WTC11 (cell line): ENCODE data around the gene CCL2. TPM values are rescaled to one million over a fixed set of nuclear protein-coding genes. Genes with fewer than 3 reads are reported as not detected.

Experiments used
- ATAC-seq: fragments of 200-7000 bp; cut with Tn5 transposase; 2 replicates; pipeline ENCODE4 v1.10.0; 2021; ENCODE audit warnings: mild to moderate bottlenecking, moderate library complexity
- CTCF ChIA-PET: fragments of 300-600 bp; sonication (Branson Sonifier 250); formaldehyde crosslinking; loops from one replicate; lab custom pipeline; 2021; ENCODE audit warnings: antibody characterized with exemption; lab: Charles Lee
- POLR2A ChIA-PET: fragments of 350-600 bp; sonication (Branson Sonifier 250); formaldehyde crosslinking; loops from one replicate; lab custom pipeline; 2021; ENCODE audit warnings: antibody characterized with exemption; lab: Charles Lee
- DNase-seq: peaks from one replicate; pipeline ENCODE4 v3.0.0; 2021; ENCODE audit warnings: low spot score
- H3K27ac Mint-ChIP-seq: 2 replicates; pipeline ENCODE4 v1.8.0; 2021; ENCODE audit warnings: mixed read lengths
- H3K27me3 Mint-ChIP-seq: 2 replicates; pipeline ENCODE4 v1.8.0; 2021; ENCODE audit warnings: low read depth, mild to moderate bottlenecking, moderate library complexity, mixed read lengths
- H3K36me3 Mint-ChIP-seq: 2 replicates; pipeline ENCODE4 v1.8.0; 2021; ENCODE audit warnings: mixed read lengths
- H3K4me1 Mint-ChIP-seq: 2 replicates; pipeline ENCODE4 v1.8.0; 2022; ENCODE audit warnings: mixed read lengths
- H3K4me3 Mint-ChIP-seq: 2 replicates; pipeline ENCODE4 v1.8.0; 2021; ENCODE audit warnings: mild to moderate bottlenecking, moderate library complexity, mixed read lengths
- H3K9me3 Mint-ChIP-seq: 2 replicates; pipeline ENCODE4 v1.8.0; 2021; ENCODE audit warnings: mixed read lengths
- AR ChIP-seq: fragments of 250-450 bp; sonication (Bioruptor Pico); IDR thresholded peaks from 2 replicates; pipeline ENCODE4 v1.9.0; 2021; ENCODE audit warnings: mild to moderate bottlenecking
- ATF3 ChIP-seq: sonication (generic); formaldehyde crosslinking; conservative IDR thresholded peaks from 2 replicates; pipeline ENCODE4 v1.8.1; 2022; ENCODE audit warnings: mild to moderate bottlenecking, missing genetic modification reagents
- CTCF ChIP-seq: fragments of 200-600 bp; IDR thresholded peaks from 2 replicates; pipeline ENCODE4 v1.8.0; 2022; ENCODE audit warnings: antibody characterized with exemption
- ELF4 ChIP-seq: sonication (generic); formaldehyde crosslinking; IDR thresholded peaks from 2 replicates; pipeline ENCODE4 v1.8.1; 2022; ENCODE audit warnings: low read depth, mild to moderate bottlenecking, moderate library complexity, missing genetic modification reagents
- MAX ChIP-seq: sonication (generic); formaldehyde crosslinking; IDR thresholded peaks from 2 replicates; pipeline ENCODE4 v1.8.0; 2022; ENCODE audit warnings: mild to moderate bottlenecking, missing genetic modification reagents
- MLX ChIP-seq: sonication (generic); formaldehyde crosslinking; IDR thresholded peaks from 2 replicates; pipeline ENCODE4 v1.8.1; 2023; ENCODE audit warnings: mild to moderate bottlenecking, missing genetic modification reagents, moderate library complexity
- NFE2L1 ChIP-seq: sonication (generic); formaldehyde crosslinking; IDR thresholded peaks from 2 replicates; pipeline ENCODE4 v1.8.1; 2023; ENCODE audit warnings: missing genetic modification reagents
- PRDM15 ChIP-seq: sonication (generic); formaldehyde crosslinking; IDR thresholded peaks from 2 replicates; pipeline ENCODE4 v1.8.0; 2022; ENCODE audit warnings: missing genetic modification reagents
- PREB ChIP-seq: sonication (generic); formaldehyde crosslinking; IDR thresholded peaks from 2 replicates; pipeline ENCODE4 v1.8.1; 2022; ENCODE audit warnings: mild to moderate bottlenecking, missing genetic modification reagents, moderate library complexity, borderline replicate concordance
- RORB ChIP-seq: fragments of 250-450 bp; sonication (Bioruptor Pico); IDR thresholded peaks from 2 replicates; pipeline ENCODE4 v1.9.0; 2021; ENCODE audit warnings: mild to moderate bottlenecking
- SP1 ChIP-seq: sonication (generic); formaldehyde crosslinking; conservative IDR thresholded peaks from 2 replicates; pipeline ENCODE4 v1.8.1; 2022; ENCODE audit warnings: missing genetic modification reagents
- USF2 ChIP-seq: sonication (generic); formaldehyde crosslinking; IDR thresholded peaks from 2 replicates; pipeline ENCODE4 v1.8.1; 2023; ENCODE audit warnings: mild to moderate bottlenecking, missing genetic modification reagents, moderate library complexity
- ZMAT4 ChIP-seq: fragments of 250-450 bp; sonication (Bioruptor Pico); IDR thresholded peaks from 2 replicates; pipeline ENCODE4 v1.9.0; 2021; ENCODE audit warnings: mild to moderate bottlenecking
- ZNF317 ChIP-seq: sonication (generic); formaldehyde crosslinking; IDR thresholded peaks from 2 replicates; pipeline ENCODE4 v1.8.1; 2023; ENCODE audit warnings: low read depth, mild to moderate bottlenecking, moderate library complexity, missing genetic modification reagents, borderline replicate concordance
- ZNF423 ChIP-seq: fragments of 250-450 bp; sonication (Bioruptor Pico); IDR thresholded peaks from 2 replicates; pipeline ENCODE4 v2.1.2; 2022; ENCODE audit warnings: mild to moderate bottlenecking, moderate library complexity
- ZSCAN18 ChIP-seq: fragments of 250-450 bp; sonication (Bioruptor Pico); IDR thresholded peaks from 2 replicates; pipeline ENCODE4 v2.1.2; 2022; ENCODE audit warnings: mild to moderate bottlenecking, moderate library complexity
- total RNA-seq: library from RNA; stranded (reverse); gene quantifications from 3 replicates; pipeline ENCODE4 v1.2.3, GENCODE V29; 2021

Gene CCL2
- total RNA-seq, 1 experiment from 2014 or later: 5.3 TPM

GRCh38 chr17:34237458-34237857 is 17.6 kb upstream of the CCL2 start:
- no peak for ATAC-seq
- CTCF ChIA-PET: interaction anchor here (1.3 kb wide), 1 partner anchor 124 kb away, joined by 6 read pairs; no protein-coding TSS in a partner anchor
- no peak for DNase-seq
- no peaks in the 10 kb centered on the region for H3K36me3 Mint-ChIP-seq
- no peaks in the 10 kb centered on the region for H3K9me3 Mint-ChIP-seq
- TF ChIP-seq RORB (CRISPR knock-in tag) (no peak), ZNF317 (no peak), ELF4 (CRISPR knock-in tag) (no peak), MAX (no peak), ZMAT4 (no peak), PREB (CRISPR knock-in tag) (no peak), AR (CRISPR knock-in tag) (no peak), ZSCAN18 (CRISPR knock-in tag) (no peak), USF2 (CRISPR knock-in tag) (no peak), ATF3 (CRISPR knock-in tag) (no peak), NFE2L1 (CRISPR knock-in tag) (no peak), ZNF423 (CRISPR knock-in tag) (no peak), MLX (CRISPR knock-in tag) (no peak), CTCF (no peak), SP1 (CRISPR knock-in tag) (no peak), PRDM15 (CRISPR knock-in tag) (no peak)
- TF ChIP-seq, all 79 proteins: peak for 0
- peaks cover 31% of the 10 kb centered on the region for H3K4me1 Mint-ChIP-seq
- no peaks in the 10 kb centered on the region; the same call in 1 of the 2 replicates for H3K27me3 Mint-ChIP-seq
- H3K4me3 Mint-ChIP-seq: no peak overlapping the region
- POLR2A ChIA-PET: interaction anchor here (1.5 kb wide), 1 partner anchor 15 kb away, joined by 4 read pairs; no protein-coding TSS in a partner anchor
- no peak overlapping the region for H3K27ac Mint-ChIP-seq
